Measurements from ENCODE around the gene DHRS11.

DNA sequence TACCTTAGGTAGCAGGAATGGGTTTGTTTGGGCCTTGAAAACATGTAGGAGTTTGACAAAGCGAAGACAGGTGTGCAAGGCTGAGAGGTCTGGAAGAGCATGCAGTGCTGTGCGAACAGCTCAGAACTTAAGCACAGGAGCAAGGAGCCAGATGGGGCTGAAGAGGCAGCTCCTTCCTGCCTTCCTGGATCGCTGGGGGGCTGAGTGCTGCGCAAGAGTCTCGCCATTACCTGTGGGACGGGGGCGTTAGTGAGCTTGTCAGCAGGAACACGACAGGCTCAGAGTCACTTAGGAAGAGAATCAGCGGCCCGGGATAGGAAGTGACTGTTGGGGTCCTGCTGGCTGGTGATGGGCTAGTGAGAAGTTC, 9.2 kb downstream of the DHRS11 start:
- TF ChIP-seq, protein P1, sequence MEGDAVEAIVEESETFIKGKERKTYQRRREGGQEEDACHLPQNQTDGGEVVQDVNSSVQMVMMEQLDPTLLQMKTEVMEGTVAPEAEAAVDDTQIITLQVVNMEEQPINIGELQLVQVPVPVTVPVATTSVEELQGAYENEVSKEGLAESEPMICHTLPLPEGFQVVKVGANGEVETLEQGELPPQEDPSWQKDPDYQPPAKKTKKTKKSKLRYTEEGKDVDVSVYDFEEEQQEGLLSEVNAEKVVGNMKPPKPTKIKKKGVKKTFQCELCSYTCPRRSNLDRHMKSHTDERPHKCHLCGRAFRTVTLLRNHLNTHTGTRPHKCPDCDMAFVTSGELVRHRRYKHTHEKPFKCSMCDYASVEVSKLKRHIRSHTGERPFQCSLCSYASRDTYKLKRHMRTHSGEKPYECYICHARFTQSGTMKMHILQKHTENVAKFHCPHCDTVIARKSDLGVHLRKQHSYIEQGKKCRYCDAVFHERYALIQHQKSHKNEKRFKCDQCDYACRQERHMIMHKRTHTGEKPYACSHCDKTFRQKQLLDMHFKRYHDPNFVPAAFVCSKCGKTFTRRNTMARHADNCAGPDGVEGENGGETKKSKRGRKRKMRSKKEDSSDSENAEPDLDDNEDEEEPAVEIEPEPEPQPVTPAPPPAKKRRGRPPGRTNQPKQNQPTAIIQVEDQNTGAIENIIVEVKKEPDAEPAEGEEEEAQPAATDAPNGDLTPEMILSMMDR (IDR thresholded peaks at IDR 0.05), result no peak
- TF ChIP-seq POLR2A (IDR thresholded peaks at IDR 0.05), result no peak
